GM18511 (cell line): ENCODE results near the gene SETD5.

Experiments
- ATAC-seq: cut with Tn5 transposase; IDR thresholded peaks from one replicate; pipeline ENCODE4 v1.9.1; 2021; ENCODE audit warnings: mild to moderate bottlenecking, moderate library complexity; ENCODE audit not compliant: unreplicated experiment

The SETD5 gene

DNA sequence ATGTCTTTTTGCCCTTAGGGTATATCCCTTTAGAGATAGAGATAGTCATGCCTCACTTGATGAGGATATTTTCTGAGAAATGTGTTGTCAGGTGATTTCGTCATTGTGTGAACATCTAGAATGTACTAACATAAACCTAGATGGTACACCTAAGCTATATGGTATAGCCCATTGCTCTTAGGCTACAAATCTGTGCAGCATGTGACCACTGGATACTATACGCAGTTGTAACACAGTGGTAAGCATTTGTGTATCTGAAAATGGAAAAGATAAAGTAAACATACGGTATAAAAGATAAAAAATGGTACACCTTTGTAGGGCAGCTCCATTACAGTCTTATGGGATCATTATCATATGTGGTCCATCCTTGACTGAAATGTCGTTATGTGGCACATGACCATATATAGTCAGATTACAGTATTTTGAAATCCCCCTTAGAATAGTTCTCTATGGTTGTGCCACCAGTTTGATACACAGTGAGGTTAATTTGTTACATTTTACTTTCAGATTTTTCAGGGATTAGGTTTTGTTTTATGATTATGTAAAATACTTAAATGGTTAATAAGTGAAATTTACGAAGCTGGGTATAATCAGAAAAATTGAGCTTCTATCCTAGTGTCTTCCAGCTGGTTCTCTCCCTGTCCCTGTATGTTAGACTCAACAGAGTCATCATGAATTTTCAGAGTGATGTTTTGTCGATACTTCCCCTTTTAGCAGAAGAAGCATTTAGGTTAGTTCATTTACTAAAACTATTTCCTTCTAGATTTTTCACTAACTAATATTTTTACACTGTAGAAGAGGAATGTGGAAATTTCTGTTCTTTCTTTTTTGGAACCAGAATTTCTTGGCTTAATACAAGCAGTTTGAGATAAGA, 12.8 kb downstream of the SETD5 start:
- ATAC-seq, result peak; percentile 55

DNA sequence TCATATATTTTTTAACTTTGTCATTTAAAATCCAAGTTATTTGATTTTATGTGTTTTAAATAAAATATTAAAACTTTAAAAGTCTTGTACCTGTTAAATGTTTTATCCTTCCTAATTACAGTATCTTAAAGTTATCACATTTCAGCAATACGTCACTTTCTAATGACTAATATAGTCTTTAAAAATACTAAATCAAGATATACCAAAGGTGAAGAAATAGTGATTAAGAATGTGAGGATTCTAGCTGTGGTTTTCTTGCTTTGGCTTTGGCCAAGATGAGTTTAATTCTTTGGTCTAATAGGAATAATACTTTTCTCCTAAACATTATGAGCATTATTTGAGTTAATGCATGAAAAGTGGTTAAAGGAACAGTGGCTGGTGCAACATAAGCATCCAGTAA, 13.9 kb downstream of the SETD5 start:
- ATAC-seq, result no peak

DNA sequence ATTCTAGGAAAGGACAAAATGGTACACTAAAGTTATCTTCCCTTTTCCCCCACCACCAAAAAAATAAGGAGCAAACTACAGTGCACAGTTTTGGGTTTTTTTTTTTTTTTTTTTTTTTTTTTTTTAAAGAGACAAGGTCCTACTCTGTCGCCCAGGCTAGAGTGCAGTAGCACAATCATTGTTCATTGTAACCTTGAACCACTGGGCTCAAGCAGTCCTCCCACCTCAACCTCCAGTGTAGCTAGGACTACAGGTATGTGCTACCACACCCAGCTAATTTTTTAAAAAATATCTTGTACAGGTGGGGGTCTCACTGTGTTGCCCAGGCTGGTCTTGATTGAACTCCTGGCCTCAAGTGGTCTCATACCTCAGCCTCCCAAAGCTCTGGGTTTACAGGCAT, 14.9 kb downstream of the SETD5 start:
- ATAC-seq, result no peak

DNA sequence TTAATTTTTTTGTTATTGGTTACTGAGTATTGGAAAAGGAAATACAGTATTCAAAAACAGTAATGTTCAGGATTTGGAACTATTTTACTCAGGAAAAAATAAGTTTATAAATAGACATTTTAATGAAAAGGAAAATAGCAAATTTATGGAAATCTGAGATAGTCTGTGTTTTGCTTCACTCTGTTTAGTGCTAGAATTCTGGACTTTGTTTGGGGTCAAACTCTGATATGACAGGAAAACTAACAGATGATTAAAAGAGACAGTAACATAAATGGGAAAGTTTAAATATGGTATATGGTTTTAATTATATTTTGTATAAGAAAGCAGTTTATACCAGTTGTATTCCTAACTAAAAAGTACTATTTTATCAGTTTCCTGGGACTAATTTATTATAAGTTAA, 17.4 kb downstream of the SETD5 start:
- ATAC-seq, result no peak

DNA sequence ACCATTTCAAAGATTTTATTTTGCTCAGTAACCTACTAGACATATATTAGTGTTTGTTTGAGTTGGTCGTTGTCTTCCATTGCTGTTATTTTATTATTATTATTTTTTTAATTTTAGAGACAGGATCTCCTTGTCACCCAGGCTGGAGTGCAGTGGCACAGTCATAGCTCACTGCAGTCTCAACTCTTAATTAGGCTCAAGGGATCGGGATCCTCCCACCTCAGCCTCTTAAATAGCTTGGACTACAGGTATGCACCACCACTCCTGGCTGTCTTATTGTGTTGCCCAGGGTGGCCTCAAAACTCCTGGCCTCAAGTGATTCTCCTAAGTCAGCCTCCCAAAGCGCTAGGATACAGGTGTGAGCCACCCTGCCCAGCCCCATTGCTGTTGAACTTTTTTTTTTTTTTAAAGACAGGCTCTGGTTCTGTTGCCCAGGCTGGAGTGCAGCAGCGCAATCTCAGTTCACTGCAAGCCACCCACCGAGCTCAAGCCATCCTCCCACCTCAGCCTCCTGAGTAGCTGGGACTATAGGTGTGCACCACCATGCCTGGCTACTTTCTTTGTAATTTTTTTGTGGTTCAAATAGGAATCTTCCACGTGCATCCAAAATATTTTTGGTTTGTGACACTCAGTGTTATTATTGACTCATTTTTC, 18.2 kb downstream of the SETD5 start:
- no peak for ATAC-seq

DNA sequence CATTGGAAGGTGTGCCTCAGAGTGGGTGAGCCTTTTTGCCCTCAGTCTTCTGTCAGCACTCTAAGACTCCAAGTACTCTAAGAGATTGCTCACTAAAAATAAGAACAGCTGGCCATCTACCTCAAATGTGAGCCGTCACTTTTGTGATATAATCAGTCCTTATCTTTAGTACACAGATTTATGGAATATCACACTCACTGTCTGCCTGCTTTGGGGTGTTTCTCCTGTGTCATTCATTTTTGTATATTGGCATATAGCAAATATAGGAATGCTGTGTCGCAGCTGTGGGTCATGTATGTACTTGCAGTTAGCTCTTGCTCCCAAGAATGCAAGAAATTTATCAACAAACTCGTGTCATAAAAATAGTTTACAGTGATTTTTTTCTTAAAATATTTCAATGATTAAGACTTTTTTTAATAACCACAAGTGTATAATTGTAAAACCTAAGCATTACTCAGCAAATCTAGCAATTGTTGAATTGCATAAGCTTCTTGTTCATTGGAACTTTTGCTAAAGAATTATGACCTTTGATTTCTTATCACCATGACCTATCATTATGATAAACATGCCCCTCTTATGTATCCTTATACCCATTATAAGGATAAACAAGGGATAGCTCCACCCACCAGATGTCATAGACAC, 18.8 kb downstream of the SETD5 start:
- no peak for ATAC-seq

DNA sequence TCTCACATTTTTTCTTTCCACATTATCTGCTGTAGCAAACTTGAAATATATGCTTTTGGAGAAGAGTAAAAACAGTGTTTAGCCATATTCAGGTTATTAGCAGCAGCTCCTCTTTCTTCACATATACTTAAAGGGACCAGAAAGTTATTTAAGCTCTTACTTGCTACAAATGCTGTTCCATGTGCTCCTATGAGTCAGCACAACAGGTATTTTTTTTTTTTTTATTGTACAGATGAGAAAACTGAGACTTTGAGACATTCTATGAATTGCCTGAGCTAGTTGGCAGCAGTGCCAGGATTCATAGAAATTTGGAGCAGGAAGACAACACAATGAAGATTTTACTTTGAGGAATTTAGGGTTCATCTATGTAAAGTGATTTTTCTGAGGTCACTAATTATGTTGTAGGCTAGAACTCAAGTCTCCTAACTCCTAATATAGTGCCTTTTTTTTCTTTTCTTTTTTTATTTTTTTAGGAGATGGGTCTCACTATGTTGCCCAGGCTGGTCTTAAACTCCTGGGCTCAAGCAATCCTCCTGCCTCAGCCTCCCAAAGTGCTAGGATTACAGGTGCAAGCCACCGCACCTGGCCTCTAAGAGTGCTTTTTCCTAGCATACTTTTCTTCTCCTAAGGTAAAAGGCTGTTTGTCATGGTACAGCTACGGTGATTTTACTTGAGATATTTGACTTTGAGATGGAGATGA, 23.6 kb downstream of the SETD5 start:
- no peak for ATAC-seq

DNA sequence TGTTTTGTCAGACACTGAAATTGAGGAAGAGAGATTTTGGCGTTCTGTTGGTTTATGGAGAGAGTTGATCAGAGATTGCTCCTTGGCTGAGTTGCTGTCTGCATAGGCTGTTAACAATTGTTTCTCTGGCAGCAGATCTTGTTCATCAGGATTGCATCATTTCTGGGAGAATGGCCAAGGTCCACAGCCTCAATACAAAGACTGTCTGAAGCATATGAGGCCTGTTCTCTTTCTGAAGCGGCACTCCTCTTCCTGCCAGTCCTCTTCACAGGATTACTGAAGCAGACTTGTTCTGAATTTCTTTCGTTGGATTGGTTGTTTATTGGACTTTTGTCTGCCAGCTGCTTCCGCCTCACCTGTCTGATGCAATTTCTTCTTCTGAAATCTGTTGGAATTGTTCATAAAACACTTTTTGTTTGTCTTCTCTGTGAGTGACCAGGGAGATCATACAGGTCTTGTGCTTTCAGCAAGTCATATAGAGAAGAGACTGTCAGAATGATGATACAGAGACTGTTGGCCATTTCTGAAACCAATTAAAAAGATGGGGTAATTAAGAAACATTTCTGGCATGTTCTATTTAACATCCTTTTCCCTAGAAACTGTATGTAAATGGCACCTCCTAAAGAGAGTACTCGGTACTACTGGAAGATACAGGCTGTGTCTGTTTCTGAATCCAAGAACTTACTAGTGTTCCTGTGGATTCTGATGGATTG, 25.5 kb downstream of the SETD5 start:
- ATAC-seq, result no peak

DNA sequence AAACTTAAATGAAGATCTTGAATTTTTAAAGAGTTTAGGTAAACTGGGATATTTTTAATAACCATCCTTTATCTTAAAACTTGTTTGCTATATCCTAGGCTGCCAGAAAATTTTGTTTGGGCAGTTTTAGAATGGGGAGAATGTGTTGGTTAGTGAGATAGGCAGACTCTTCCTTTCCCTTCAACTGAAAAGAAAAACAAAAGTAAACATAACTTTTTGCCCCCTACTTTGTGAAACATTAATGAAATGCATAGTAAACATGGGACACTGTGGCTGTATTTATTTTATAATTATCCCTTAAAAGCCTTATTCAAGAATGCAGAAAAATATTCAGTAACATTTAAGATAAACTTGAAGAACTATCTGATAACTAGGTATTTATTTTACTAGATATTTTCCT, 31.0 kb downstream of the SETD5 start:
- ATAC-seq, result no peak

DNA sequence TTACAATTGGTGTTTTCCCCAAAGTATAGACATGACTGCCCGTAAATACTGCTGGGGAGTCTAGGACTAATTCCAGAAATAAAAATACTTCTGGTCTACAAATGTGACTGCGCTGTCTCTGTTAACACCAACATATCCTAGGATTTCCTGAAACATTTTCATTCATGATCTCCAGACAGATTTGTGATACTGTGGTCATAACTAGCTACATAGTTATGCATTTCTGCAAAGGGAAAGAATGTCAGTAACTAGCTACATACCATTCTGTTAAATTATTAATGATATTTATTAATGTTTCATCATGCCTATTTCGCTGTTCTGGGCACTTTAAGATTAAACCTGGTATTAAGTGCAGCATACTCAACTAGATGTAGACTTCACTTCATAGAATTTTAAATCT, 33.3 kb downstream of the SETD5 start:
- ATAC-seq, result no peak

DNA sequence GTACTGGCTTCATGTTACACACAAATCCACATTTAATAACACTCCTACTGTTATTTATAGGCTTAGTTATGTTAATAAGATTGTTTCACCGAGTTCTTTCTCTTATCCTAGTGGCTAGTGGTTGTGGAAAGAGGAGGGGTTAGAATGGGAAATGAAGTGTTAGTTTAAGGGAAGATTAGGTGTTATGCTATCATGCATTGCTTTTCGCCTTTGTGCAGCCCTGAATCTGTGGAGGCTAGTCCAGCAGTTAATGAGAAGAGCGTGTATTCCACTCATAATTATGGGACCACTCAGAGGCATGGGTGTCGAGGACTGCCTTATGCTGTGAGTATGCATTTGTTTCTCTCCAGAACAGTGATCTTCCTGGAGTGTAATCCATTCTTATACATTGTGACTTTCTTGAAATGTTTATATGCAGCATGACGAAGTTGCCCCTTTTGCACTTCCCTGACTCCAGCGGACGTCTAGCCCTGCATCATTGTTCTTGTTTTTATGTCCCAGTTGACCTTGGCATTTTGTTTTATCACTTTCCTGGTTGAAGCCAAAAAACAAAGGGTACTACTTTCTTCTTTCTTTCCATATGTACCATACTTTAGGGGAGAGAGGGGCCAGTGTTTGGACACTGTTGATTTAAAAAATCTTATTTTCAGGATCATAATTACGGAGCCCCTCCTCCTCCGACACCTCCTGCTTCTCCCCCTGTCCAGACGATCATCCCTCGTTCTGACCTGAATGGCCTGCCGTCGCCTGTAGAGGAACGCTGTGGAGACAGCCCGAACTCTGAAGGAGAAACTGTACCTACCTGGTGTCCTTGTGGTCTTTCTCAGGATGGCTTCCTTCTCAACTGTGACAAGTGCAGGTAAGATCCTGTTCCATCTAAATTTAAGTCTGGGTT, 36.5 kb downstream of the SETD5 start:
- no peak for ATAC-seq

DNA sequence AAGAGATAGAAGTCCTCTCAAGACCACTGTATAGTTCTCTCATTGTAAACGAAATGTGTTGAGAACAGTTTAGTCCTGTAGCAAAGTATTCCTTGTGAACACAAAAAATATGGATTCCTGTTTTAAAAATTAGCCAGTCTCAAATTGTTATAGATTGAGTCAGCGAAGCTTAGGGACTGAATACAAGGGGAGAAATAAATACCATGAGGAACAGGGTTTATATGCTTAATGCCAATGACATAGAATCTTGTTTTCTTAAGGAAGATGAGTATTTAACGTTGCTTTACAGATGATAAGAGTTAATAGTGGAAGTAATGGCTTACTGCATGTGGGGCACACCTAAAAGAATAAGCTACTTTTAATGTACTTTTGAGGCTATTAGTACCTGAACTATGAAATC, 37.9 kb downstream of the SETD5 start:
- ATAC-seq, result no peak

DNA sequence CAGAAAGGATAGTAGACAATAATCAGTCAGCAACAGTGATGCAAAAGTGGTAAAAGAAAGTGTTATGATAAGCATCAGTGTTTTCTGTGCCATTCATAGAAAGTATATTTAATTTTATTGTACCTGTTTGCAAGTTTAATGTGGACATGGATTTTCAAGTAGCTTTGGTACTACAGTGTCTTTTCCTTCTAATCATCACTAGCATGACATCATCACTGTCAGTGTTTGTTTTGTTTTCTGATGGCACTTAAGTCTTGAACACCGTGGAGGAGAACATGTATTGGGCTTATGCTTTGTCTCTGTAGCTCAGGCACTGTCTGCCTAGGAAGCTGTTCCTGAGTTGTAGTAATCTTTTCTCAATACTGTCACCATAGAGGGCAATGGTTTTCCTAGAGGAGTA, 41.9 kb downstream of the SETD5 start:
- no peak for ATAC-seq

DNA sequence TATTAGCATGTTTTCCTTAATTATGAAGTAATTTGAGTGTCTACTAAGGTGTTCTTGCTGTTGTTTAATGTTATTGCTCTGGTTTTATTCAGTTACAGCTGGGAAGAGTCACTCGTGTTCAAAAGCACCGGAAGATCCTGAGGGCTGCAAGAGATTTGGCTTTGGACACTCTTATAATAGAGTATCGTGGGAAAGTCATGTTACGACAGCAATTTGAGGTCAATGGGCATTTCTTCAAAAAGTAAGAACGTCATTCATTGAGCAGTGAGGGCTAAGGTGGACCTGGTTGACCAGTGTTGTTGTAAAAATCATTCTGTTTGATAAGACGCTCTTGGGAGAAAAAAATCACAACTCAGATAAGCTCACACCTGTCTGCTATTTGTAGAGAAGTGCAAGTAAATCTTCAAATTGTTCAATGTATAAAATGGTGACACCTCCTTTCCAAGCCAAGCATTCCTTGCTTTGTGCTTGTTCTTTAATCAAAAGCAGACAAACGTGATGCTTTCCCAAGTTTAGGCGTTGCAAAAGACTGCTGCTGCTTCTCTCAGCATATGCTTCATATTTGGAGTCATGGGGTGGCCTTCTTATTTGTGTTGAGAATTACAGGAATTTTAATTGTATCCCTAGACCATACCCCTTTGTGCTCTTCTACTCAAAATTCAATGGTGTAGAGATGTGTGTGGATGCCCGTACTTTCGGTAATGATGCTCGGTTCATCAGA, 44.2 kb downstream of the SETD5 start:
- no peak for ATAC-seq

DNA sequence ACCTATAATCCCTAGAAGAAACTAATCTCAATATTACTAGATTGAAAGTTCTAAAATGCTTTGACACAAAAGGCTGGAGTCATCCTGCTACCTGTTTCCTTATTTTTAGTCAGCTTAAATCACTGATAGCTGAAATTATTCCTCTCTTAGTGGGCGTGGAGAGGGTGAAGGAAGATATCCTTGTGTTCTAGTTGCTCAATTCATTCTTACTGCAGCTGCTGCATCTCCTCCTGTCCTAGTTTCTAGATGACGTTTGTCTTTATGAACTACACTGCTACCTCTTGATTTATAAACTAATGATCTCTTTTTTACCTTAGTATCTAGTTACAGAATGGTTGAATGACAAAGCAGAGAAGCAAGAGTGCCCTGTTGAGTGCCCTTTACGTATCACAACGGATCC, 50.7 kb downstream of the SETD5 start:
- no peak for ATAC-seq

DNA sequence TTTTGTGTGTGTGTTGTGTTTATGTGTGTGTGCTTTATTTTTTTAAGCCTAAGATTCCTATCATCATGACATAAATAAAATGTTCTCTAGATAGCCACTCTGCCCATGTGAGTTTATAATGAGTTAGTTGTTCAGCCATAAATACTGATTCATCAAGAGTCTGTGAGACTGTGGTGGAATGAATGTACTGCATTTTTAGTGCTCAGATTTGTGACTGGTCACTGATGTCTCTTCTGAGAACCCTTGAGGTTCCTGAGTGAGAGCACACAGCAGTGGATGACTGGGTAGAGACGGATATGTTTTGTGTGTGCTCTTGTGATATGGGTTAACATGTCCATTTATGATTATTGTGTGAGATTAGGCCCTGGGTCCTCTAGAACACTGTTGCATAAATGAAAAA, 51.2 kb downstream of the SETD5 start:
- ATAC-seq, result no peak

DNA sequence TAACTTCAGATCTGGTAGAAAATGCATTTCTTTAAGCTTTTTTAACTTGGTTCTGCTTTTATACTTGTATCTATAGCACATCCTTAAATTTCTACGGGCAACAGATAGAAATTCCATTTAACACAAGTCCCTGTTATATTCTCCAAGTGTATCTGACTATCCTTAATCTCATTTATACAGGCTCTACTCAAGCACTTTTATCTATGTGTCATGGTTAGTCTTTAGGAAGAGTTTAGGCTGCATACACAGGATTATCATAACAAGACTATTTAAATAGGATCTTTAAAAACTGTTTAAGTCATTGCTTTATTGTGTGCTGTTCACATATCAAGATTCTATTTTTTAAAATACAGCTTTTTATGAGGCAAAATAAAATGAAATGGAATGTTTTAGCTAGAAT, 52.7 kb downstream of the SETD5 start:
- no peak for ATAC-seq

DNA sequence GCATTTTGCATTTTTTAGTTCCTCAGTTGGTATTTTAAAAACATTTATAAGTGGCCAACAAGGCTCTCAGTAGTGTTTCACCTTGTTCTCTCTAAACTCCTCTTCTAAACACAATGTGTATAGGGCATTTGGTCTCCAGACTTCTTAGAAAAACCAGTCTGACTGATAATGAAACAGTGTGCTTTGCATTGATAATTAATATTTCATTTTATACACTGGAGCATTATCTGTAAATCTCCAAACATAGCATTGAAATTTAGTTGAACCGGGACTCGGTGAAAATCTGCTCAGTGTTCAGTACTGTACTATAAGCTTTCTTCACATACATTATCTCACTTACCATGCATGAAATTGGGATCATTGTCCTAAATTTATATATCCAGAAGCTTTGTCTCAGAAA, 53.6 kb downstream of the SETD5 start:
- ATAC-seq, result no peak

DNA sequence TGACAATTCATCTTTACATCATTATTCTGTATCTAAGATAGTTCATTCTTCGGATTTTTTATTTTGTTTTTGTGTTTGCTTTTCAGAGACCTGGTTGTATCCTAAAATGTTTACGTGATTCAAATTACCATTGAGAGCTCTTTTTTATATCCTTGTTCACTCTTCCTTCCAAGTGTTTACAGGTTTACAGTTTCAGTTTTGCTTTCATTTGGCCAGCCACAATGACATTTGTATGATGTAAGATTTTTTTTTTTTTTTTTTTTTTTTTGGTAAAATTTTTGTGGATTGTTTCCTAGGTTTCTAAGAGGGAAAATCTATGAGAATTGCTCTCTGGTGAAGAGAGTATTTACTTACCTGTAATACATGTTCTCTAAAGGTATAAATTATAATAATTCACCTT, 55.0 kb downstream of the SETD5 start:
- ATAC-seq, result no peak
